ENCODE results near the gene OTOGL.
"Not testable (repeated sequence)": the region's sequence is repeated elsewhere in the genome, so short reads cannot be mapped to it uniquely, and the experiment has no call there.

Gene OTOGL

GRCh38 chr12:80218925-80219324, 119.6 kb downstream of the OTOGL start:
- not testable (repeated sequence) for H3K9me3 Mint-ChIP-seq

GRCh38 chr12:80219345-80219744, 120.0 kb downstream of the OTOGL start:
- no peaks in the 10 kb centered on the region for H3K9me3 Mint-ChIP-seq
- H3K27ac Mint-ChIP-seq, result no peak overlapping the region
- DNase-seq (ENCODE audit: low spot score in 2 of 2) (no peak), ATAC-seq (no peak)
- no peaks in the 10 kb centered on the region for H3K36me3 Mint-ChIP-seq
- no peak overlapping the region for H3K4me3 Mint-ChIP-seq
- no peaks in the 10 kb centered on the region for H3K4me1 Mint-ChIP-seq

More at GRCh38 chr12:80218925-80219324, 119.6 kb downstream of the OTOGL start:
- H3K4me3 Mint-ChIP-seq; DNase-seq (ENCODE audit: low spot score in 2 of 2); ATAC-seq; H3K4me1 Mint-ChIP-seq; H3K36me3 Mint-ChIP-seq; H3K27ac Mint-ChIP-seq: not testable (repeated sequence)

GRCh38 chr12:80222261-80222660, 122.9 kb downstream of the OTOGL start:
- H3K36me3 Mint-ChIP-seq, result no peaks in the 10 kb centered on the region
- H3K9me3 Mint-ChIP-seq, result no peaks in the 10 kb centered on the region
- H3K27ac Mint-ChIP-seq, result no peak overlapping the region
- H3K4me1 Mint-ChIP-seq, result no peaks in the 10 kb centered on the region
- H3K4me3 Mint-ChIP-seq, result no peak overlapping the region
- ATAC-seq, result no peak
- no peak for DNase-seq (ENCODE audit: low spot score in 2 of 2)

GRCh38 chr12:80226576-80226975, 127.2 kb downstream of the OTOGL start:
- no peak for ATAC-seq
- no peak overlapping the region for H3K27ac Mint-ChIP-seq

GRCh38 chr12:80227904-80228303, 128.6 kb downstream of the OTOGL start:
- ATAC-seq; H3K4me1 Mint-ChIP-seq; H3K4me3 Mint-ChIP-seq; H3K9me3 Mint-ChIP-seq; H3K36me3 Mint-ChIP-seq; H3K27ac Mint-ChIP-seq; DNase-seq (ENCODE audit: low spot score in 2 of 2): not testable (repeated sequence)

More at GRCh38 chr12:80226576-80226975, 127.2 kb downstream of the OTOGL start:
- H3K36me3 Mint-ChIP-seq, result no peaks in the 10 kb centered on the region
- DNase-seq (ENCODE audit: low spot score in 2 of 2), result no peak
- H3K4me3 Mint-ChIP-seq, result no peak overlapping the region
- H3K9me3 Mint-ChIP-seq, result no peaks in the 10 kb centered on the region
- no peaks in the 10 kb centered on the region for H3K4me1 Mint-ChIP-seq

GRCh38 chr12:80230068-80230467, 130.7 kb downstream of the OTOGL start:
- ATAC-seq (no peak), DNase-seq (ENCODE audit: low spot score in 2 of 2) (no peak)
- H3K4me1 Mint-ChIP-seq, result no peaks in the 10 kb centered on the region

GRCh38 chr12:80232837-80233236, 133.5 kb downstream of the OTOGL start:
- no peaks in the 10 kb centered on the region for H3K4me1 Mint-ChIP-seq
- no peaks in the 10 kb centered on the region for H3K36me3 Mint-ChIP-seq
- no peak for DNase-seq (ENCODE audit: low spot score in 2 of 2)
- H3K4me3 Mint-ChIP-seq, result no peak overlapping the region
- H3K9me3 Mint-ChIP-seq, result no peaks in the 10 kb centered on the region
- H3K27ac Mint-ChIP-seq, result no peak overlapping the region
- ATAC-seq, result no peak

More at GRCh38 chr12:80230068-80230467, 130.7 kb downstream of the OTOGL start:
- Mint-ChIP-seq H3K36me3 (no peaks in the 10 kb centered on the region), H3K27ac (no peak overlapping the region), H3K9me3 (no peaks in the 10 kb centered on the region), H3K4me3 (no peak overlapping the region)

- Mint-ChIP-seq H3K36me3 (no peaks in the 10 kb centered on the region), H3K27ac (no peak overlapping the region), H3K9me3 (no peaks in the 10 kb centered on the region), H3K4me3 (no peak overlapping the region), H3K4me1 (no peaks in the 10 kb centered on the region)
- ATAC-seq (no peak), DNase-seq (ENCODE audit: low spot score in 2 of 2) (no peak)
Observed at GRCh38 chr12:80233926-80234325, 134.6 kb downstream of the OTOGL start.

- H3K27ac Mint-ChIP-seq, result no peak overlapping the region
- H3K4me1 Mint-ChIP-seq, result no peaks in the 10 kb centered on the region
- DNase-seq (ENCODE audit: low spot score in 2 of 2) (no peak), ATAC-seq (no peak)
- H3K36me3 Mint-ChIP-seq, result no peaks in the 10 kb centered on the region
- no peak overlapping the region for H3K4me3 Mint-ChIP-seq
- H3K9me3 Mint-ChIP-seq, result peaks cover under 1% of the 10 kb centered on the region
Observed at GRCh38 chr12:80234667-80235066, 135.3 kb downstream of the OTOGL start.

- Mint-ChIP-seq H3K4me3 (no peak overlapping the region), H3K27ac (no peak overlapping the region), H3K9me3 (peaks cover 2% of the 10 kb centered on the region), H3K36me3 (no peaks in the 10 kb centered on the region), H3K4me1 (no peaks in the 10 kb centered on the region)
- ATAC-seq (no peak), DNase-seq (ENCODE audit: low spot score in 2 of 2) (no peak)
Observed at GRCh38 chr12:80235944-80236343, 136.6 kb downstream of the OTOGL start.

- Mint-ChIP-seq H3K4me3 (no peak overlapping the region), H3K9me3 (peaks cover 2% of the 10 kb centered on the region), H3K4me1 (no peaks in the 10 kb centered on the region), H3K36me3 (no peaks in the 10 kb centered on the region), H3K27ac (no peak overlapping the region)
- ATAC-seq (no peak), DNase-seq (ENCODE audit: low spot score in 2 of 2) (no peak)
Observed at GRCh38 chr12:80239867-80240266, 140.5 kb downstream of the OTOGL start.

GRCh38 chr12:80241576-80242273, 142.4 kb downstream of the OTOGL start:
- Mint-ChIP-seq H3K4me3 (no peak overlapping the region), H3K36me3 (no peaks in the 10 kb centered on the region), H3K9me3 (peaks cover 2% of the 10 kb centered on the region), H3K27ac (no peak overlapping the region), H3K4me1 (no peaks in the 10 kb centered on the region)
- DNase-seq (ENCODE audit: low spot score in 2 of 2), result no peak
- no peak for ATAC-seq

GRCh38 chr12:80242321-80242720, 143.0 kb downstream of the OTOGL start:
- Mint-ChIP-seq H3K9me3 (peaks cover 2% of the 10 kb centered on the region), H3K36me3 (no peaks in the 10 kb centered on the region), H3K4me3 (no peak overlapping the region), H3K4me1 (no peaks in the 10 kb centered on the region), H3K27ac (no peak overlapping the region)
- DNase-seq (ENCODE audit: low spot score in 2 of 2) (no peak), ATAC-seq (no peak)

GRCh38 chr12:80249581-80249980, 150.2 kb downstream of the OTOGL start:
- ATAC-seq; H3K4me3 Mint-ChIP-seq; H3K36me3 Mint-ChIP-seq; H3K27ac Mint-ChIP-seq; H3K4me1 Mint-ChIP-seq; DNase-seq (ENCODE audit: low spot score in 2 of 2); H3K9me3 Mint-ChIP-seq: not testable (repeated sequence)

- Mint-ChIP-seq H3K4me1 (no peaks in the 10 kb centered on the region), H3K4me3 (no peak overlapping the region), H3K36me3 (no peaks in the 10 kb centered on the region), H3K27ac (no peak overlapping the region), H3K9me3 (no peaks in the 10 kb centered on the region)
- DNase-seq (ENCODE audit: low spot score in 2 of 2) (no peak), ATAC-seq (no peak)
Observed at GRCh38 chr12:80257920-80258319, 158.6 kb downstream of the OTOGL start.

GRCh38 chr12:80260269-80260668, 160.9 kb downstream of the OTOGL start:
- ATAC-seq, result no peak
- no peak overlapping the region for H3K27ac Mint-ChIP-seq
- no peaks in the 10 kb centered on the region for H3K4me1 Mint-ChIP-seq
- no peaks in the 10 kb centered on the region for H3K9me3 Mint-ChIP-seq
- H3K36me3 Mint-ChIP-seq, result no peaks in the 10 kb centered on the region
- no peak overlapping the region for H3K4me3 Mint-ChIP-seq
- DNase-seq (ENCODE audit: low spot score in 2 of 2), result no peak

Data from stimulated activated effector memory CD8-positive, alpha-beta T cell treated with anti-CD3 and anti-CD28 coated beads, Interleukin-12 subunit alpha, Interleukin-12 subunit beta, amount 100 ng/mL, for 72 hours (primary cell).